GM19351 (cell line): ENCODE results near the gene RNF17.
"Not testable (repeated sequence)": the region's sequence is repeated elsewhere in the genome, so short reads cannot be mapped to it uniquely, and the experiment has no call there.

Experiments used
- ATAC-seq: cut with Tn5 transposase; IDR thresholded peaks from one replicate; pipeline ENCODE4 v1.9.1; 2021; ENCODE audit warnings: mild to moderate bottlenecking, moderate library complexity; ENCODE audit not compliant: unreplicated experiment

The RNF17 gene

GRCh38 chr13:24744247-24744646, 19.7 kb upstream of the RNF17 start:
- ATAC-seq = no peak

GRCh38 chr13:24745516-24745860, 18.5 kb upstream of the RNF17 start:
- no peak for ATAC-seq

GRCh38 chr13:24745861-24746617, 17.9 kb upstream of the RNF17 start:
- no peak for ATAC-seq

GRCh38 chr13:24746618-24747247, 17.2 kb upstream of the RNF17 start:
- peak; percentile 44 for ATAC-seq

- ATAC-seq = no peak
Observed at GRCh38 chr13:24747248-24748060, 16.5 kb upstream of the RNF17 start.

GRCh38 chr13:24748061-24748400, 15.9 kb upstream of the RNF17 start:
- ATAC-seq = no peak

GRCh38 chr13:24759197-24759596, 4.8 kb upstream of the RNF17 start:
- no peak for ATAC-seq

- no peak for ATAC-seq
Observed at GRCh38 chr13:24764276-24764630, 284 bp downstream of the RNF17 start.

GRCh38 chr13:24777171-24777570, 13.2 kb downstream of the RNF17 start:
- ATAC-seq = no peak

- ATAC-seq = no peak
Observed at GRCh38 chr13:24784319-24784718, 20.4 kb downstream of the RNF17 start.

- no peak for ATAC-seq
Observed at GRCh38 chr13:24788538-24788937, 24.6 kb downstream of the RNF17 start.

GRCh38 chr13:24802074-24802473, 38.1 kb downstream of the RNF17 start:
- ATAC-seq = no peak

GRCh38 chr13:24821207-24821606, 57.2 kb downstream of the RNF17 start:
- no peak for ATAC-seq

- ATAC-seq = no peak
Observed at GRCh38 chr13:24822640-24823039, 58.7 kb downstream of the RNF17 start.

- ATAC-seq = not testable (repeated sequence)
Observed at GRCh38 chr13:24823122-24823710, 59.2 kb downstream of the RNF17 start.

- ATAC-seq = no peak
Observed at GRCh38 chr13:24827799-24828198, 63.8 kb downstream of the RNF17 start.

- ATAC-seq = peak; percentile 45
Observed at GRCh38 chr13:24834902-24835510, 71.0 kb downstream of the RNF17 start.

- not testable (repeated sequence) for ATAC-seq
Observed at GRCh38 chr13:24837528-24837927, 73.6 kb downstream of the RNF17 start.

GRCh38 chr13:24842549-24843274, 78.7 kb downstream of the RNF17 start:
- ATAC-seq = no peak

- ATAC-seq = no peak
Observed at GRCh38 chr13:24851546-24851945, 87.6 kb downstream of the RNF17 start.

GRCh38 chr13:24854311-24854710, 90.3 kb downstream of the RNF17 start:
- no peak for ATAC-seq
